PC-3 (cell line): ENCODE results near the gene VWA7.

Source experiments
- CTCF ChIP-seq: fragments of 300-600 bp; sonication (generic); conservative IDR thresholded peaks from 2 replicates; pipeline ENCODE4 v1.5.1; 2017; ENCODE audit warnings: antibody characterized with exemption, low read depth, mild to moderate bottlenecking, low read length
- EZH2phosphoT487 ChIP-seq: fragments of 300-600 bp; sonication (generic); IDR thresholded peaks from 2 replicates; pipeline ENCODE4 v1.6.1; 2018; ENCODE audit warnings: mild to moderate bottlenecking, antibody characterized with exemption, low read length, borderline replicate concordance

- no peak for TF ChIP-seq EZH2phosphoT487
- no peak for TF ChIP-seq CTCF
These were observed 22.7 kb upstream of the VWA7 start for GRCh38 chr6:31799781-31800180.
